Measurements from ENCODE around the gene FAM180A. TPM values are rescaled to one million over a fixed set of nuclear protein-coding genes. Genes with fewer than 3 reads are reported as not detected.
A peak's percentile ranks its signal among the peaks of the same experiment; 100 is the strongest.

Gene FAM180A
- 100 to 1,000 TPM in 1 of 2 donors, 10 to 100 TPM in 1; 79.1 to 133 TPM for total RNA-seq

GRCh38 chr7:135748770-135749169 is at the start of gene FAM180A:
FAM180A (minus strand) TSS chr7:135748813; CDS start chr7:135748580, 233 bp downstream.
- Histone ChIP-seq H3K27me3 (replicated peaks; ENCODE audit: insufficient read depth) (no peaks in the 10 kb centered on the region), H3K9me3 (no peaks in the 10 kb centered on the region), H3K4me3 (peak within 1 kb of the TSS; percentile 73), H3K36me3 (no peaks in the 10 kb centered on the region), H3K4me1 (ENCODE audit: control insufficient read depth in 1 of 2, low read depth in 2 of 2) (peaks cover 14 to 33% of the 10 kb centered on the region in 2 donors), H3K27ac (peak within 1 kb of the TSS; percentile 82 to 97)
- no peak for TF ChIP-seq CTCF (IDR thresholded peaks at IDR 0.05)
- DNase-seq (ENCODE audit: low spot score), result peak; percentile 67
- ATAC-seq (ENCODE audit: insufficient number of reproducible peaks, low FRiP score, low read depth), result peak; percentile 70

GRCh38 chr7:135798095-135798494 is 49.5 kb upstream of the FAM180A start:
- Histone ChIP-seq H3K27ac (peak overlapping the region; percentile 57 to 94), H3K36me3 (no peaks in the 10 kb centered on the region), H3K4me3 (no peak overlapping the region), H3K4me1 (ENCODE audit: control insufficient read depth in 1 of 2, low read depth in 2 of 2) (peaks cover 11 to 52% of the 10 kb centered on the region in 2 donors), H3K27me3 (replicated peaks; ENCODE audit: insufficient read depth) (no peaks in the 10 kb centered on the region), H3K9me3 (no peaks in the 10 kb centered on the region)
- no peak for ATAC-seq (ENCODE audit: insufficient number of reproducible peaks, low FRiP score, low read depth)
- no peak for DNase-seq (ENCODE audit: low spot score)
- no peak for TF ChIP-seq CTCF (IDR thresholded peaks at IDR 0.05)

GRCh38 chr7:135795846-135796570 is 47.4 kb upstream of the FAM180A start:
- Histone ChIP-seq H3K9me3 (no peaks in the 10 kb centered on the region), H3K36me3 (no peaks in the 10 kb centered on the region), H3K4me1 (ENCODE audit: control insufficient read depth in 1 of 2, low read depth in 2 of 2) (peaks cover 11 to 44% of the 10 kb centered on the region in 2 donors), H3K27ac (peak overlapping the region; percentile 83 to 94), H3K4me3 (no peak overlapping the region), H3K27me3 (replicated peaks; ENCODE audit: insufficient read depth) (no peaks in the 10 kb centered on the region)
- DNase-seq (ENCODE audit: low spot score) (no peak), ATAC-seq (ENCODE audit: insufficient number of reproducible peaks, low FRiP score, low read depth) (peak; percentile 44)
- TF ChIP-seq CTCF (IDR thresholded peaks at IDR 0.05), result no peak

GRCh38 chr7:135793841-135794240 is 45.2 kb upstream of the FAM180A start:
- peaks cover 11 to 32% of the 10 kb centered on the region in 2 donors for H3K4me1 ChIP-seq (ENCODE audit: control insufficient read depth in 1 of 2, low read depth in 2 of 2)
- H3K36me3 ChIP-seq, result no peaks in the 10 kb centered on the region
- no peak for DNase-seq (ENCODE audit: low spot score)
- H3K9me3 ChIP-seq, result no peaks in the 10 kb centered on the region
- H3K27ac ChIP-seq, result no peak overlapping the region
- H3K4me3 ChIP-seq, result no peak overlapping the region
- TF ChIP-seq CTCF (IDR thresholded peaks at IDR 0.05), result no peak
- no peaks in the 10 kb centered on the region for H3K27me3 ChIP-seq (replicated peaks; ENCODE audit: insufficient read depth)
- ATAC-seq (ENCODE audit: insufficient number of reproducible peaks, low FRiP score, low read depth), result no peak

- H3K4me1 ChIP-seq (ENCODE audit: control insufficient read depth in 1 of 2, low read depth in 2 of 2), result peaks cover 11 to 31% of the 10 kb centered on the region in 2 donors
- no peak for DNase-seq (ENCODE audit: low spot score)
- H3K4me3 ChIP-seq, result no peak overlapping the region
- no peaks in the 10 kb centered on the region for H3K9me3 ChIP-seq
- no peaks in the 10 kb centered on the region for H3K27me3 ChIP-seq (replicated peaks; ENCODE audit: insufficient read depth)
- no peaks in the 10 kb centered on the region for H3K36me3 ChIP-seq
- TF ChIP-seq CTCF (IDR thresholded peaks at IDR 0.05), result no peak
- H3K27ac ChIP-seq, result no peak overlapping the region
- no peak for ATAC-seq (ENCODE audit: insufficient number of reproducible peaks, low FRiP score, low read depth)
These were observed 44.3 kb upstream of the FAM180A start for GRCh38 chr7:135792866-135793265.
